HepG2 (cell line): ENCODE data around the gene CARMIL1. TPM values are rescaled to one million over a fixed set of nuclear protein-coding genes. Genes with fewer than 3 reads are reported as not detected.

Source experiments
- EHMT2 ChIP-seq: fragments of 200-600 bp; sonication (generic); IDR thresholded peaks from 2 replicates; pipeline ENCODE4 v1.7.0; 2017; ENCODE audit warnings: antibody characterized with exemption, low read depth, low read length, borderline replicate concordance
- ETV5 ChIP-seq: IDR thresholded peaks from 2 replicates; pipeline ENCODE4 v1.6.1; 2018; ENCODE audit warnings: missing biosample characterization, missing genetic modification reagents, inconsistent platforms, borderline replicate concordance
- HNF4A ChIP-seq: sonication (generic); formaldehyde crosslinking; IDR thresholded peaks from 2 replicates; pipeline ENCODE4 v1.4.0; 2020; ENCODE audit warnings: missing genetic modification reagents
- HNRNPUL1 ChIP-seq: fragments of 200-400 bp; formaldehyde crosslinking; IDR thresholded peaks from 2 replicates; pipeline ENCODE4 v1.6.1; 2017; ENCODE audit warnings: low read depth, mild to moderate bottlenecking, low read length, moderate library complexity
- HOXA7 ChIP-seq: sonication (generic); formaldehyde crosslinking; IDR thresholded peaks from 2 replicates; pipeline ENCODE4 v1.8.1; 2022; ENCODE audit warnings: mild to moderate bottlenecking, missing genetic modification reagents, moderate library complexity
- MEIS1 ChIP-seq: sonication (generic); formaldehyde crosslinking; IDR thresholded peaks from 2 replicates; pipeline ENCODE4 v1.9.0; 2021; ENCODE audit warnings: mild to moderate bottlenecking, missing genetic modification reagents, moderate library complexity, borderline replicate concordance
- NFKB2 ChIP-seq: sonication (generic); formaldehyde crosslinking; IDR thresholded peaks from 2 replicates; pipeline ENCODE4 v1.4.0; 2020; ENCODE audit warnings: missing genetic modification reagents, borderline replicate concordance
- RFXAP ChIP-seq: sonication (generic); formaldehyde crosslinking; IDR thresholded peaks from 2 replicates; pipeline ENCODE4 v1.4.0; 2020; ENCODE audit warnings: missing genetic modification reagents, borderline replicate concordance
- SMAD9 ChIP-seq: sonication (generic); formaldehyde crosslinking; IDR thresholded peaks from 2 replicates; pipeline ENCODE4 v1.5.1; 2020; ENCODE audit warnings: mild to moderate bottlenecking, missing genetic modification reagents
- SOX5 ChIP-seq: IDR thresholded peaks from 2 replicates; pipeline ENCODE4 v1.6.1; 2016; ENCODE audit warnings: borderline replicate concordance
- ZNF331 ChIP-seq: sonication (generic); formaldehyde crosslinking; IDR thresholded peaks from 2 replicates; pipeline ENCODE4 v1.4.0; 2020; ENCODE audit warnings: missing genetic modification reagents
- ZNF7 ChIP-seq: IDR thresholded peaks from 2 replicates; pipeline ENCODE4 v1.6.1; 2016; ENCODE audit warnings: missing biosample characterization, missing genetic modification reagents
- ZNF792 ChIP-seq: IDR thresholded peaks from 2 replicates; pipeline ENCODE4 v1.6.1; 2016
- polyA plus RNA-seq, 8 experiments: library from polyadenylated mRNA; depleted of rRNA in 3 of 8; stranded (reverse) in 7 of 8; unstranded in 1 of 8; fragments of >200 nt; fragmentation: Illumina TruSeq in 4 of 8; extraction: Trizol in 4 of 8; gene quantifications; 2 replicates each; pipeline versions ENCODE4 v1.2.1 to v1.2.3, GENCODE V29; 2011 to 2016; ENCODE audit warnings: low read depth in 4 of 8, missing spikeins in 1 of 8, mixed read lengths in 1 of 8; ENCODE audit not compliant: insufficient read depth in 1 of 8
- total RNA-seq, 5 experiments: library from RNA; depleted of rRNA; stranded (reverse); fragments of >200 nt; fragmentation: Illumina TruSeq; extraction: Trizol; gene quantifications; 2 replicates each; pipeline ENCODE4 v1.2.3, GENCODE V29; 2016; ENCODE audit warnings: low read depth in 1 of 5
- TF ChIP-seq, protein P1 (sequence below): sonication (generic); formaldehyde crosslinking; IDR thresholded peaks from 2 replicates; pipeline ENCODE4 v1.4.0; 2020; ENCODE audit warnings: missing genetic modification reagents, mild to moderate bottlenecking, borderline replicate concordance
- TF ChIP-seq, protein P2 (sequence below), 2 experiments: fragments of 450-650 bp in 1 of 2; sonication (generic) in 1 of 2; formaldehyde crosslinking in 1 of 2; IDR thresholded peaks; 2 replicates each; pipeline versions ENCODE4 v1.6.1 to v1.8.0; 2016 to 2022; ENCODE audit warnings: antibody characterized with exemption in 1 of 2, mild to moderate bottlenecking in 1 of 2, missing genetic modification reagents in 1 of 2
- TF ChIP-seq, protein P3 (sequence below): sonication (generic); formaldehyde crosslinking; IDR thresholded peaks from 2 replicates; pipeline ENCODE4 v1.5.0; 2020; ENCODE audit warnings: missing genetic modification reagents

CARMIL1 gene
- total and polyA plus RNA-seq, 2 of the 13 experiments (the other 11 are each of a cell fraction or from before 2014, with no cell fraction given) = 1.8 to 2.6 TPM

DNA sequence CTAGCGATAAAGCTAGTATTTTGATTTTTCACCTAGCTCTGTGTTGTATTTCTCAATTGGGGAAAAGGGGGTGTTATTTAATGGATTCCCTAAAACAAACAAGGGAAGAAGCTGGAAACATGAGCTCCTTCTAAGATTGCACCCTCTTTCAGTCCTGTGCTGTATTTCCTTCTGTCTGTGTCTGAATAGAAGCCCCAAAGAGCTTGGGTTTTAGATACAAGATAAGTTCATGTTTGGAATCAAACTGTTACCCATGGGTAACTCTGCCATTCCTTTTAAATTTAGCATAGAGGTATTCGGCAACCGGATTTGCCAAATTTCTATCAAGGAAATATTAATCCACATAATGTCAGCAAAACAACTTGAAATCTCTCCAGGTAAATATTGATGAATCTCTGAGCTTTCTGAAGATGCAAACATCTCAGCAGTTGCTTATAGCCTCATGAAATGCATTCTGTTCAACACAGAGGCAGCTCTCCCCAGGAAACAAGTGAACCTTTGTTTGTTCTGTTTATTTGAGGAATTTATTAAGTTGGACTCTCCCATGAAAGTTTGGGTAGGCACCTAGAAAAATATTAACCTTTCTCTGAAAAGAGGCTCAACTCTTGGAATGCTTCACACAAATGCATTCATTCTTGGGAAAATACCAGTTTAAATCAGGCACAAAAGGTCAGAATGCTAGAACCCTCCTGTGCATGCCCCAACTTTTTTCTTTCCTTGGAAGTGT is 362.9 kb downstream of the CARMIL1 start (continued):
- TF ChIP-seq ETV5 (CRISPR knock-in tag) = peak; percentile 14; the same call in 1 of the 2 replicates
- no peak for TF ChIP-seq ZNF7
- TF ChIP-seq, protein P1, sequence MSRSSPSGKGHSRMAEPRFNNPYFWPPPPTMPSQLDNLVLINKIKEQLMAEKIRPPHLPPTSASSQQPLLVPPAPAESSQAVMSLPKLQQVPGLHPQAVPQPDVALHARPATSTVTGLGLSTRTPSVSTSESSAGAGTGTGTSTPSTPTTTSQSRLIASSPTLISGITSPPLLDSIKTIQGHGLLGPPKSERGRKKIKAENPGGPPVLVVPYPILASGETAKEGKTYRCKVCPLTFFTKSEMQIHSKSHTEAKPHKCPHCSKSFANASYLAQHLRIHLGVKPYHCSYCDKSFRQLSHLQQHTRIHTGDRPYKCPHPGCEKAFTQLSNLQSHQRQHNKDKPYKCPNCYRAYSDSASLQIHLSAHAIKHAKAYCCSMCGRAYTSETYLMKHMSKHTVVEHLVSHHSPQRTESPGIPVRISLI (CRISPR knock-in tag) = peak; percentile 65; the same call in 1 of the 2 replicates
- no peak for TF ChIP-seq SMAD9 (CRISPR knock-in tag)
- TF ChIP-seq, protein P2, sequence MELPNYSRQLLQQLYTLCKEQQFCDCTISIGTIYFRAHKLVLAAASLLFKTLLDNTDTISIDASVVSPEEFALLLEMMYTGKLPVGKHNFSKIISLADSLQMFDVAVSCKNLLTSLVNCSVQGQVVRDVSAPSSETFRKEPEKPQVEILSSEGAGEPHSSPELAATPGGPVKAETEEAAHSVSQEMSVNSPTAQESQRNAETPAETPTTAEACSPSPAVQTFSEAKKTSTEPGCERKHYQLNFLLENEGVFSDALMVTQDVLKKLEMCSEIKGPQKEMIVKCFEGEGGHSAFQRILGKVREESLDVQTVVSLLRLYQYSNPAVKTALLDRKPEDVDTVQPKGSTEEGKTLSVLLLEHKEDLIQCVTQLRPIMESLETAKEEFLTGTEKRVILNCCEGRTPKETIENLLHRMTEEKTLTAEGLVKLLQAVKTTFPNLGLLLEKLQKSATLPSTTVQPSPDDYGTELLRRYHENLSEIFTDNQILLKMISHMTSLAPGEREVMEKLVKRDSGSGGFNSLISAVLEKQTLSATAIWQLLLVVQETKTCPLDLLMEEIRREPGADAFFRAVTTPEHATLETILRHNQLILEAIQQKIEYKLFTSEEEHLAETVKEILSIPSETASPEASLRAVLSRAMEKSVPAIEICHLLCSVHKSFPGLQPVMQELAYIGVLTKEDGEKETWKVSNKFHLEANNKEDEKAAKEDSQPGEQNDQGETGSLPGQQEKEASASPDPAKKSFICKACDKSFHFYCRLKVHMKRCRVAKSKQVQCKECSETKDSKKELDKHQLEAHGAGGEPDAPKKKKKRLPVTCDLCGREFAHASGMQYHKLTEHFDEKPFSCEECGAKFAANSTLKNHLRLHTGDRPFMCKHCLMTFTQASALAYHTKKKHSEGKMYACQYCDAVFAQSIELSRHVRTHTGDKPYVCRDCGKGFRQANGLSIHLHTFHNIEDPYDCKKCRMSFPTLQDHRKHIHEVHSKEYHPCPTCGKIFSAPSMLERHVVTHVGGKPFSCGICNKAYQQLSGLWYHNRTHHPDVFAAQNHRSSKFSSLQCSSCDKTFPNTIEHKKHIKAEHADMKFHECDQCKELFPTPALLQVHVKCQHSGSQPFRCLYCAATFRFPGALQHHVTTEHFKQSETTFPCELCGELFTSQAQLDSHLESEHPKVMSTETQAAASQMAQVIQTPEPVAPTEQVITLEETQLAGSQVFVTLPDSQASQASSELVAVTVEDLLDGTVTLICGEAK (IDR thresholded peaks at IDR 0.05) = no peak
- TF ChIP-seq, protein P2 (CRISPR knock-in tag; IDR thresholded peaks at IDR 0.05) = no peak; the same call in 1 of the 2 replicates
- TF ChIP-seq MEIS1 (CRISPR knock-in tag) = no peak
- TF ChIP-seq HNF4A (CRISPR knock-in tag) = peak; percentile 62
- TF ChIP-seq HOXA7 = no peak
- TF ChIP-seq, protein P3, sequence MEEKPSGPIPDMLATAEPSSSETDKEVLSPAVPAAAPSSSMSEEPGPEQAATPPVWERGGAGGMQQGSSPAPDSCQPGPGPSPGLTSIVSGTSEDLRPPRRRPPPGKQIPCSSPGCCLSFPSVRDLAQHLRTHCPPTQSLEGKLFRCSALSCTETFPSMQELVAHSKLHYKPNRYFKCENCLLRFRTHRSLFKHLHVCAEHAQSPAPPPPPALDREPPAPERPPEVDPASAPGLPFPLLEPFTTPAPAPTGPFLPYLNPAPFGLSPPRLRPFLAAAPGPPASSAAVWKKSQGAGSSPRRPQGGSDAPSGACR = no peak
- peak; percentile 63; the same call in 1 of the 2 replicates for TF ChIP-seq HNRNPUL1
- TF ChIP-seq NFKB2 (CRISPR knock-in tag) = no peak
- TF ChIP-seq ZNF792 (CRISPR knock-in tag) = no peak
- no peak; the same call in 1 of the 2 replicates for TF ChIP-seq RFXAP (CRISPR knock-in tag)
- TF ChIP-seq SOX5 (CRISPR knock-in tag) = peak; percentile 74; the same call in 1 of the 2 replicates
- TF ChIP-seq EHMT2 = peak; percentile 93; the same call in 1 of the 2 replicates
- peak; percentile 29; the same call in 1 of the 2 replicates for TF ChIP-seq ZNF331 (CRISPR knock-in tag)
